Kidney tubule cell (primary cell): ENCODE measurements around the gene MARCHF3.
A peak's percentile ranks its signal among the peaks of the same experiment; 100 is the strongest.
"Not testable (repeated sequence)": the region's sequence is repeated elsewhere in the genome, so short reads cannot be mapped to it uniquely, and the experiment has no call there.

Source experiments
- DNase-seq: peaks from one replicate; pipeline ENCODE4 v3.0.0-alpha.2; 2018; ENCODE audit warnings: low spot score

Gene MARCHF3

GRCh38 chr5:127051591-127051990 lies 21.2 kb upstream of the MARCHF3 start:
- DNase-seq: no peak

- no peak for DNase-seq
Observed at GRCh38 chr5:127046343-127047072, 16.1 kb upstream of the MARCHF3 start.

GRCh38 chr5:127042593-127042992 lies 12.2 kb upstream of the MARCHF3 start:
- DNase-seq: no peak

GRCh38 chr5:127041571-127041970 lies 11.2 kb upstream of the MARCHF3 start:
- DNase-seq: peak; percentile 33

- peak; percentile 65 for DNase-seq
Observed at GRCh38 chr5:127040796-127041520, 10.6 kb upstream of the MARCHF3 start.

GRCh38 chr5:127038550-127038949 lies 8.2 kb upstream of the MARCHF3 start:
- DNase-seq: no peak

- no peak for DNase-seq
Observed at GRCh38 chr5:127031863-127032232, 1.5 kb upstream of the MARCHF3 start.

- DNase-seq: no peak
Observed at GRCh38 chr5:127031147-127031862, 947 bp upstream of the MARCHF3 start.

- peak; percentile 81 for DNase-seq
Observed at GRCh38 chr5:127029581-127030258, 638 bp downstream of the MARCHF3 start.

GRCh38 chr5:127028822-127029457 lies 1.4 kb downstream of the MARCHF3 start:
- DNase-seq: no peak

GRCh38 chr5:127027539-127027938 lies 2.8 kb downstream of the MARCHF3 start:
- DNase-seq: no peak

GRCh38 chr5:127026166-127026565 lies 4.2 kb downstream of the MARCHF3 start:
- DNase-seq: no peak

GRCh38 chr5:127025467-127025866 lies 4.9 kb downstream of the MARCHF3 start:
- no peak for DNase-seq

- DNase-seq: no peak
Observed at GRCh38 chr5:127024821-127025220, 5.5 kb downstream of the MARCHF3 start.

GRCh38 chr5:127023552-127024191 lies 6.7 kb downstream of the MARCHF3 start:
- DNase-seq: not testable (repeated sequence)

- DNase-seq: no peak
Observed at GRCh38 chr5:127022846-127023245, 7.5 kb downstream of the MARCHF3 start.

- DNase-seq: no peak
Observed at GRCh38 chr5:127019928-127020327, 10.4 kb downstream of the MARCHF3 start.

GRCh38 chr5:127016722-127017121 lies 13.6 kb downstream of the MARCHF3 start:
- not testable (repeated sequence) for DNase-seq

- no peak for DNase-seq
Observed at GRCh38 chr5:127015716-127016115, 14.6 kb downstream of the MARCHF3 start.

- DNase-seq: no peak
Observed at GRCh38 chr5:127014573-127014972, 15.8 kb downstream of the MARCHF3 start.

- DNase-seq: no peak
Observed at GRCh38 chr5:127013407-127013806, 17.0 kb downstream of the MARCHF3 start.
